IPS DF 6.9 (cell line): ENCODE data around the gene H6PD.

Experiments
- DNase-seq: peaks from one replicate; pipeline ENCODE4 v3.0.0-alpha.2; 2013; ENCODE audit warnings: low read depth, low spot score
- H3K27ac ChIP-seq: one replicate; pipeline ENCODE4 v1.5.1; 2013; ENCODE audit warnings: low read length, control low read depth
- H3K27me3 ChIP-seq: 2 replicates; pipeline ENCODE4 v1.6.1; 2013; ENCODE audit warnings: mild to moderate bottlenecking, low read length; ENCODE audit not compliant: control insufficient read depth, insufficient read depth
- H3K36me3 ChIP-seq: 2 replicates; pipeline ENCODE4 v1.6.1; 2013; ENCODE audit warnings: low read length; ENCODE audit not compliant: control insufficient read depth, insufficient read depth
- H3K4me1 ChIP-seq: 2 replicates; pipeline ENCODE4 v1.6.1; 2013; ENCODE audit warnings: low read length; ENCODE audit not compliant: control insufficient read depth, insufficient read depth
- H3K4me3 ChIP-seq: 2 replicates; pipeline ENCODE4 v1.5.1; 2013; ENCODE audit warnings: mild to moderate bottlenecking, low read length
- H3K9me3 ChIP-seq: 2 replicates; pipeline ENCODE4 v1.6.1; 2013; ENCODE audit warnings: low read length, inconsistent platforms; ENCODE audit not compliant: control insufficient read depth, insufficient read depth
- WGBS: extraction: QIAGEN DNeasy Blood & Tissue Kit; methylation state at CpG from one replicate; pipeline ENCODE4 v1.1.7; 2013; ENCODE audit warnings: mixed read lengths, missing lambda C conversion rate; ENCODE audit not compliant: insufficient read length, insufficient coverage; 5-methylcytosine and 5-hydroxymethylcytosine counted together

H6PD gene

GRCh38 chr1:9247894-9248293, 13.3 kb downstream of the H6PD start:
- no CpG with 5 or more reads among the region's 18 CpGs for WGBS
- no peak overlapping the region for H3K4me3 ChIP-seq
- H3K27me3 ChIP-seq = no peaks in the 10 kb centered on the region
- no peak overlapping the region for H3K27ac ChIP-seq
- H3K9me3 ChIP-seq = no peaks in the 10 kb centered on the region
- H3K4me1 ChIP-seq = peaks cover 9% of the 10 kb centered on the region
- DNase-seq = no peak
- no peaks in the 10 kb centered on the region; the same call in 1 of the 2 replicates for H3K36me3 ChIP-seq

GRCh38 chr1:9248341-9249262, 14.0 kb downstream of the H6PD start:
- DNase-seq = no peak
- Histone ChIP-seq H3K27me3 (no peaks in the 10 kb centered on the region), H3K4me1 (peaks cover 10% of the 10 kb centered on the region), H3K4me3 (no peak overlapping the region), H3K27ac (no peak overlapping the region), H3K36me3 (no peaks in the 10 kb centered on the region; the same call in 1 of the 2 replicates), H3K9me3 (no peaks in the 10 kb centered on the region)
- WGBS = no CpG with 5 or more reads among the region's 21 CpGs

- Histone ChIP-seq H3K4me3 (no peak overlapping the region), H3K9me3 (no peaks in the 10 kb centered on the region), H3K27me3 (no peaks in the 10 kb centered on the region), H3K27ac (no peak overlapping the region), H3K4me1 (peaks cover 10% of the 10 kb centered on the region), H3K36me3 (no peaks in the 10 kb centered on the region; the same call in 1 of the 2 replicates)
- DNase-seq = no peak
- WGBS = no CpG with 5 or more reads among the region's 3 CpGs
These were observed 14.6 kb downstream of the H6PD start for GRCh38 chr1:9249263-9249533.

DNA sequence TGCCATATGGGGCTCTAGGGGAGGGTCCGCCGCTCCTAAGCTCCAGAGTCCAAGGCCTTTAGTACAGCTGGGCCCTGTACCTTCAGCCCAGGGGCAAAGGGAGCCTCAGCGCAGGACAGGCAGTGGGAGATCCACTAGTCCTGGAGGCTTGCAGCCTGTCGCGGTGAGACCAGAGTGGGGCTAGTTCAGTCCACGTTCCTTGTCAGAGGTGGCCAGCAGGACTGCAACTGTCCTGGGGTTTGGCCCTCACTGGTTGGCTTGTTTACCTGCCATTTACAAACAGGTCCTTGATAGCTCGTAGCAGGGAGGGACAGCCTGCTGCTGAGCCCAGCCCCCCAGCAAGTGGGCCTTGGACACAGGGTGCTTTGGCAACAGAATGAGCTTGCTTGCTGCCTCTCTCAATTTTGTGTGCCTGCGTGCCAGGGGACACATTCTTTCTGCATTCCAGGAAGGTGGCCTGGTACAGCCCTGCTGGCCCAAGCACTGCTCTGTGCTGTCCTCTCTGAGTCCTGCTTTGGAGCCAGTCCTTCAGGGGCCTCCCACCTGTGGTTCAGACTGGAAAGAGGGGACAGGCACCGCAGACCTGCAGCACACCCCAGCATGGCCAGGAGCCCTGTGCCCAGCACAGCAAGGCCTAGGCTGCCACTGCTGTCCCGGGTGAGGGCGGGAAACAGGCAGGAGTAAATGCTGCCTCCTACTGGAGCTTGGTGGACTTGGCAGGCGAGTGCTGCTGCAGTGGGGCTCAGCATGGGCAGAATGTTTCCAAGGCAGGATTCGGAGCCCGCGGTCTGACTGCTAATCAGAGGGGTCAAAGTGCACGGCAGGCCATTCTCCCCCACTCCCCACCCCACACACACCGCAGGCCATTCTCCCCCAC, 15.2 kb downstream of the H6PD start:
- Histone ChIP-seq H3K27me3 (no peaks in the 10 kb centered on the region), H3K27ac (no peak overlapping the region), H3K9me3 (no peaks in the 10 kb centered on the region), H3K4me3 (no peak overlapping the region), H3K36me3 (no peaks in the 10 kb centered on the region; the same call in 1 of the 2 replicates), H3K4me1 (peaks cover 10% of the 10 kb centered on the region)
- WGBS = no CpG with 5 or more reads among the region's 17 CpGs
- no peak for DNase-seq

DNA sequence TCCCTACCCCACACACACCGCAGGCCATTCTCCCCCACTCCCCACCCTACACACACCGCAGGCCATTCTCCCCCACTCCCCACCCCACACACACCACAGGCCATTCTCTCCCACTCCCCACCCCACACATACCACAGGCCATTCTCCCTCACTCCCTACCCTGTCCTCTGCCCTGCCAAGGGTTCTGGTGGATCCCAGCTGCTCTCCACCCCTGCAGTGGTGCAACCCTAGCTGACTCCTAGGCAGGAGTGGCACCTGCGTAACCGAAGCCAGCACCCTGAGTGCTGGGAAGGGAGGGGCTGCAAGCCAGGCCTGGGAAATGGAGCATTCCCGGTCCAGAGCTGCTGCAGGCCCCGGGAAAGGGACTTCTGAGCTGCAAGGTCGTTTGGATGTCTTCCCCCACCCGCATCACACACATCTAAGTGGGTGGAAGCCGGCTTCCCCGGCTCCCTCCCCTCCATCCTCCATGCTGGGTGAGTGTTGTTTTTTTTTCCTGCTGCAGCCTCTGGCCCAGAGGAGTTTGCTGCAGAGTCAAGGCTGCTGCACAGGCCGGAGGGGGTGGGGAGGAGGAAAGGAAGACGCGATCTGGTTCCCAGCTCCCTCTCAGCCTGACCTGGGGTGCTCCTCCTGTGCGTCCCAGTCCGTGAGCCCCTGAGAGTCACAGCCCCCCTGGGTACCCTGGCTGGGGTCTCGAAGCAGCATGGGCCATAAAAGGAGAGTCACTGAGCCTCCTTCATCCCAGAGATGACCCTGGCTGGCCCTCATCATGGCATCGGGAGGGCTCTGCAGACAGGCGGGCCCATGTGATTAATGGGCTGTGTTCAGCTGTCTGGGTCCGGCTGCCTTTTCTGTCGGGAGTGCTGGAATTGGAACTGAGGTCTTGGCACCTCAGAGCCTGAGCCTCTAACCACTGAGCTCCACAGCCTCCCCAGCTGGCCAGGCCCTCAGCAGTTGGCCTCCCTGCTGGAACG, 16.1 kb downstream of the H6PD start:
- H3K27ac ChIP-seq = no peak overlapping the region
- H3K9me3 ChIP-seq = no peaks in the 10 kb centered on the region
- H3K36me3 ChIP-seq = no peaks in the 10 kb centered on the region; the same call in 1 of the 2 replicates
- no CpG with 5 or more reads among the region's 21 CpGs for WGBS
- peaks cover 10% of the 10 kb centered on the region for H3K4me1 ChIP-seq
- H3K4me3 ChIP-seq = no peak overlapping the region
- H3K27me3 ChIP-seq = no peaks in the 10 kb centered on the region
- DNase-seq = no peak

- no peaks in the 10 kb centered on the region for H3K9me3 ChIP-seq
- no peaks in the 10 kb centered on the region for H3K27me3 ChIP-seq
- peaks cover 10% of the 10 kb centered on the region for H3K4me1 ChIP-seq
- DNase-seq = no peak
- WGBS = no CpG with 5 or more reads among the region's 6 CpGs
- H3K36me3 ChIP-seq = no peaks in the 10 kb centered on the region; the same call in 1 of the 2 replicates
- H3K4me3 ChIP-seq = no peak overlapping the region
- H3K27ac ChIP-seq = no peak overlapping the region
These were observed 16.9 kb downstream of the H6PD start for GRCh38 chr1:9251501-9251900.

GRCh38 chr1:9253004-9253403, 18.4 kb downstream of the H6PD start:
- no peaks in the 10 kb centered on the region for H3K36me3 ChIP-seq
- H3K27me3 ChIP-seq = no peaks in the 10 kb centered on the region
- H3K27ac ChIP-seq = no peak overlapping the region
- H3K4me1 ChIP-seq = peaks cover 7% of the 10 kb centered on the region
- WGBS = no CpG with 5 or more reads among the region's 8 CpGs
- DNase-seq = no peak
- no peak overlapping the region for H3K4me3 ChIP-seq
- no peaks in the 10 kb centered on the region for H3K9me3 ChIP-seq

DNA sequence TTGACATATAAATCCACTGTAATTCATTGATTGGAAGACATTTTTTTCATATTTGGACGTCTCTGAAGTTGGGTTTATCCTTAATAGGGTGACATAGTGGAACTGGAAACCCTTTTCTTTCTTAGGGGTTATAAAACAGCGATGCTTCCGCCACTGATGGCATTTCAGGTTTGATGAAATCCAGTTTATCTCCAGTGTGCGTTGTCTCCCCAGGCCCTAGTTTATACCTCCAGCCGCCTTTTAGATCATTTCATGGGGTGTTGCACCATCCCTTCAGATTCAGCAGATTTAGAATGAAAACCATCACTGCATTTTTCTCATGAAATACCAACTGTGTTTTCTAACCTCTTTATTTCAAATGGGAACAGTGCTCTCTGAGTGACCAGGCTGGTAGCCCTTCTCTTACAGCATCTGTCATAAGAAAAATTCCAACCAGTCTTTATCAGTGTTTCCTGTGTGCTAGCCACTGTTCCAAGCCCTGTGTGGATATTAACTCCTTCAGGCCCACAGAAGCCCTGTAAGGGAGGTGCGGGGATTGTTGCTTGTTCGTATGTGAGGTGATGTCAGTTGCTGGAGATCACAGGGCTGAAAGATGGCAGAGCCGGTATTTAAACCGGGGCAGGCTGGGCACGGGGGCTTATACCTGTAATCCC, 19.0 kb downstream of the H6PD start:
- no peaks in the 10 kb centered on the region for H3K36me3 ChIP-seq
- H3K4me3 ChIP-seq = no peak overlapping the region
- no peak for DNase-seq
- no peaks in the 10 kb centered on the region for H3K27me3 ChIP-seq
- no peak overlapping the region for H3K27ac ChIP-seq
- peaks cover 7% of the 10 kb centered on the region for H3K4me1 ChIP-seq
- H3K9me3 ChIP-seq = no peaks in the 10 kb centered on the region
- WGBS = no CpG with 5 or more reads among the region's 10 CpGs

DNA sequence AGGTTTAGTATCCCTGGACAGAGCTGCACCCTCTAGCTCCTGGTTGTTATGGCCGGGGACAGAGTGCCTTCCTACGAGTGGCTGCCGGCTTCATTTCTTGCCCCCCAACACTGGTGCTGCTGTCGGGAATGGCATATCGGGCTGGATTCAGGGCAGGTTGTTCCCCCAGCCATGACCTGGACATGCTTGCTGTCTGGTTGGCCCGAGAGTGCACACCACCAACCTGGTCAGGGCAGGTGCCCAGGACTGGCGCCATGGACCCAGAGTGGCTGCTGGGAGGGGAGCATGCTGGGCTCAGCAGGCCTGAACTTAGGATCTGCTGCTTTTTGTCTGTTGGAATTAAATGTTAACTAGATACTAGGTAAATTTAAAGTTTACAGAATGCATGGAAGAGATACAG, 21.8 kb downstream of the H6PD start:
- Histone ChIP-seq H3K9me3 (no peaks in the 10 kb centered on the region), H3K36me3 (no peaks in the 10 kb centered on the region), H3K4me3 (no peak overlapping the region), H3K27ac (no peak overlapping the region), H3K4me1 (peaks cover 4% of the 10 kb centered on the region), H3K27me3 (no peaks in the 10 kb centered on the region)
- no peak for DNase-seq
- no CpG with 5 or more reads among the region's 7 CpGs for WGBS
